HEK293 (cell line): Measurements from ENCODE around the gene ABHD12.
A peak's percentile ranks its signal among the peaks of the same experiment; 100 is the strongest.

ENCODE experiments used
- CTCF ChIA-PET: fragments of 350-600 bp; formaldehyde crosslinking; extraction: SDS; loops from one replicate; lab custom pipeline; 2021; ENCODE audit warnings: antibody characterized with exemption; lab: Yijun Ruan, JAX
- POLR2A ChIA-PET: fragments of 300-600 bp; formaldehyde crosslinking; extraction: SDS; loops from one replicate; lab custom pipeline; 2020; ENCODE audit warnings: antibody characterized with exemption, inconsistent platforms; lab: Yijun Ruan, JAX
- H3K27ac ChIP-seq: fragments of 200-500 bp; sonication (Bioruptor generic); 2 replicates; pipeline ENCODE4 v1.5.1; 2014; ENCODE audit warnings: low read depth, low read length, control low read depth, inconsistent platforms; ENCODE audit errors: extremely low read depth
- H3K36me3 ChIP-seq, 2 experiments: fragments of 200-500 bp in 1 of 2; sonication (Bioruptor generic) in 1 of 2; 1 replicate in 1 of 2; 2 replicates in 1 of 2; pipeline ENCODE4 v1.5.1; 2014 to 2017; ENCODE audit warnings: inconsistent platforms in 2 of 2, low read length in 2 of 2; ENCODE audit not compliant: control insufficient read depth in 2 of 2, insufficient read depth in 1 of 2
- H3K4me1 ChIP-seq: fragments of 200-500 bp; sonication (Bioruptor generic); 2 replicates; pipeline ENCODE4 v1.5.1; 2014; ENCODE audit warnings: mild to moderate bottlenecking, low read length, inconsistent platforms; ENCODE audit not compliant: control insufficient read depth, insufficient read depth
- H3K4me3 ChIP-seq: 2 replicates; pipeline ENCODE4 v1.5.1; 2011; ENCODE audit warnings: low read depth, mild to moderate bottlenecking, control low read depth, low read length, moderate library complexity
- H3K9me3 ChIP-seq: fragments of 200-500 bp; sonication (Bioruptor generic); 2 replicates; pipeline ENCODE4 v1.5.1; 2014; ENCODE audit warnings: low read depth, low read length, inconsistent platforms; ENCODE audit not compliant: control insufficient read depth, insufficient read depth
- CTCF ChIP-seq: fragments of 450-650 bp; formaldehyde crosslinking; IDR thresholded peaks from 2 replicates; pipeline ENCODE4 v1.5.1; 2016; ENCODE audit warnings: missing biosample characterization, missing genetic modification characterization
- GLI4 ChIP-seq: fragments of 450-650 bp; formaldehyde crosslinking; IDR thresholded peaks from 2 replicates; pipeline ENCODE4 v1.5.1; 2016; ENCODE audit warnings: missing biosample characterization, missing genetic modification characterization
- HIC1 ChIP-seq: fragments of 450-650 bp; formaldehyde crosslinking; IDR thresholded peaks from 2 replicates; pipeline ENCODE4 v1.5.1; 2016; ENCODE audit warnings: missing biosample characterization, missing genetic modification characterization
- PRDM2 ChIP-seq: fragments of 450-650 bp; formaldehyde crosslinking; IDR thresholded peaks from 2 replicates; pipeline ENCODE4 v1.5.1; 2016; ENCODE audit warnings: missing biosample characterization, missing genetic modification characterization, borderline replicate concordance
- SP7 ChIP-seq: fragments of 450-650 bp; formaldehyde crosslinking; IDR thresholded peaks from 2 replicates; pipeline ENCODE4 v1.5.1; 2016; ENCODE audit warnings: missing biosample characterization, missing genetic modification characterization
- ZBTB17 ChIP-seq: fragments of 450-650 bp; formaldehyde crosslinking; IDR thresholded peaks from 2 replicates; pipeline ENCODE4 v1.5.1; 2016; ENCODE audit warnings: missing biosample characterization, missing genetic modification characterization
- ZNF10 ChIP-seq: fragments of 450-650 bp; formaldehyde crosslinking; IDR thresholded peaks from 2 replicates; pipeline ENCODE4 v1.5.1; 2017; ENCODE audit warnings: missing biosample characterization, missing genetic modification characterization
- ZNF121 ChIP-seq: fragments of 450-650 bp; formaldehyde crosslinking; IDR thresholded peaks from 2 replicates; pipeline ENCODE4 v1.5.1; 2016; ENCODE audit warnings: missing biosample characterization, missing genetic modification characterization
- ZNF132 ChIP-seq: fragments of 450-650 bp; formaldehyde crosslinking; IDR thresholded peaks from 2 replicates; pipeline ENCODE4 v1.5.1; 2017; ENCODE audit warnings: missing biosample characterization, missing genetic modification characterization, borderline replicate concordance
- ZNF146 ChIP-seq: fragments of 450-650 bp; formaldehyde crosslinking; IDR thresholded peaks from 2 replicates; pipeline ENCODE4 v1.5.1; 2016; ENCODE audit warnings: missing biosample characterization, missing genetic modification characterization
- ZNF169 ChIP-seq: fragments of 450-650 bp; formaldehyde crosslinking; IDR thresholded peaks from 2 replicates; pipeline ENCODE4 v1.5.1; 2016; ENCODE audit warnings: missing biosample characterization, missing genetic modification characterization
- ZNF2 ChIP-seq: fragments of 450-650 bp; formaldehyde crosslinking; IDR thresholded peaks from 2 replicates; pipeline ENCODE4 v1.5.1; 2016; ENCODE audit warnings: missing biosample characterization, missing genetic modification characterization
- ZNF302 ChIP-seq: fragments of 450-650 bp; formaldehyde crosslinking; IDR thresholded peaks from 2 replicates; pipeline ENCODE4 v1.5.1; 2016; ENCODE audit warnings: missing biosample characterization, missing genetic modification characterization, low read depth
- ZNF341 ChIP-seq: fragments of 450-650 bp; formaldehyde crosslinking; IDR thresholded peaks from 2 replicates; pipeline ENCODE4; 2016; ENCODE audit warnings: low read depth, missing biosample characterization, missing genetic modification characterization
- ZNF654 ChIP-seq: fragments of 450-650 bp; formaldehyde crosslinking; IDR thresholded peaks from 2 replicates; pipeline ENCODE4 v1.5.1; 2016; ENCODE audit warnings: low read depth, missing biosample characterization, missing genetic modification characterization
- ZNF660 ChIP-seq: fragments of 450-650 bp; IDR thresholded peaks from 2 replicates; pipeline ENCODE4 v1.5.1; 2018; ENCODE audit warnings: missing biosample characterization, mild to moderate bottlenecking, missing genetic modification characterization
- ZNF707 ChIP-seq: fragments of 450-650 bp; formaldehyde crosslinking; IDR thresholded peaks from 2 replicates; pipeline ENCODE4 v1.5.1; 2016; ENCODE audit warnings: missing biosample characterization, missing genetic modification characterization
- TF ChIP-seq, protein P1 (sequence below): fragments of 450-650 bp; formaldehyde crosslinking; IDR thresholded peaks from 2 replicates; pipeline ENCODE4 v1.5.1; 2016; ENCODE audit warnings: missing biosample characterization, missing genetic modification characterization

Gene ABHD12

GRCh38 chr20:25399037-25399430 lies 8.4 kb upstream of the ABHD12 start:
- POLR2A ChIA-PET: interaction anchor here (0.6 to 1.8 kb wide), 5 partner anchors 8 to 151 kb away, joined by 3 to 7 read pairs (median 3); partner anchors contain the start of genes GINS1 and PYGB

DNA sequence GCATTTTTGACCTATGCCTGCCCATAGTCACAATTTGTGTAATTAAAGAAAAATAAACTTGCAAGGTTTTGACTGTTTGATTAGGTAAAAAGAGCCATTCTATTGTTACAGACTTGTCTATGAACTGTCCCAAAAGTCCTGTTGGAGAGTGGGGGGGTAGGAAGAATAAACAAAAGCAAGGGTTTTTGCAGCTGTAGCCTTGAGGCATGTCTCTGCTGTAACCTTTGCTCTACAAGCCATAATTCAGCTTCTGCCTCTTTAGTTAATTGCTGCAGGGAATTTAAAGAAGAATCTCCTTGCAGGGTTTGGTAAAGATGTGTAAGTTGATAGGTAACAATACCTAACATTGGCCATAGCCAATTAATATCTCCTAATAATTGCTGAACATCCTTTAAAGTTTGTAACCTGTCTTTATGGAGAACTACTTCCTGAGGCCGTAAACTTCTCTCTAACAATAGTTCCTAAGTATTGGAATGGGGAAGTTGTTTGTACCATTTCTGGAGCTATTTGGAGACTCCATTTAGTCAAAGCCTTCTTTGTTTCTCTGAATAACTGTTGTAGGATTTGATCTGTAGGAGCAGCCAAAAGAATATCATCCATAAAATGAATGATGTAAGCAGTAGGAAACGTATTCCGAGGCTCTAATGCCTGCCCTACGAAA lies 7.9 kb upstream of the ABHD12 start:
- Histone ChIP-seq H3K9me3 (no peaks in the 10 kb centered on the region), H3K4me1 (no peaks in the 10 kb centered on the region), H3K27ac (no peak overlapping the region), H3K4me3 (no peak overlapping the region), H3K36me3 (no peaks in the 10 kb centered on the region)
- CTCF ChIA-PET: interaction anchor here (0.6 to 4.5 kb wide), 31 partner anchors 9 to 404 kb away, joined by 3 to 47 read pairs (median 4); partner anchors contain the start of gene GINS1
- POLR2A ChIA-PET: interaction anchor here (0.6 to 1.8 kb wide), 6 partner anchors 7 to 150 kb away, joined by 3 to 7 read pairs (median 3); partner anchors contain the start of genes GINS1 and PYGB
- TF ChIP-seq ZNF169 (tag by site-specific recombination) (no peak), ZNF121 (tag by site-specific recombination) (no peak), HIC1 (tag by site-specific recombination) (no peak), ZNF132 (tag by site-specific recombination) (no peak), GLI4 (no peak), PRDM2 (tag by site-specific recombination) (no peak), ZNF146 (tag by site-specific recombination) (no peak)
- TF ChIP-seq, protein P1, sequence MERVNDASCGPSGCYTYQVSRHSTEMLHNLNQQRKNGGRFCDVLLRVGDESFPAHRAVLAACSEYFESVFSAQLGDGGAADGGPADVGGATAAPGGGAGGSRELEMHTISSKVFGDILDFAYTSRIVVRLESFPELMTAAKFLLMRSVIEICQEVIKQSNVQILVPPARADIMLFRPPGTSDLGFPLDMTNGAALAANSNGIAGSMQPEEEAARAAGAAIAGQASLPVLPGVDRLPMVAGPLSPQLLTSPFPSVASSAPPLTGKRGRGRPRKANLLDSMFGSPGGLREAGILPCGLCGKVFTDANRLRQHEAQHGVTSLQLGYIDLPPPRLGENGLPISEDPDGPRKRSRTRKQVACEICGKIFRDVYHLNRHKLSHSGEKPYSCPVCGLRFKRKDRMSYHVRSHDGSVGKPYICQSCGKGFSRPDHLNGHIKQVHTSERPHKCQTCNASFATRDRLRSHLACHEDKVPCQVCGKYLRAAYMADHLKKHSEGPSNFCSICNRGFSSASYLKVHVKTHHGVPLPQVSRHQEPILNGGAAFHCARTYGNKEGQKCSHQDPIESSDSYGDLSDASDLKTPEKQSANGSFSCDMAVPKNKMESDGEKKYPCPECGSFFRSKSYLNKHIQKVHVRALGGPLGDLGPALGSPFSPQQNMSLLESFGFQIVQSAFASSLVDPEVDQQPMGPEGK (tag by site-specific recombination): no peak

More at GRCh38 chr20:25399037-25399430, 8.4 kb upstream of the ABHD12 start:
- Histone ChIP-seq H3K27ac (no peak overlapping the region), H3K4me1 (no peaks in the 10 kb centered on the region)
- TF ChIP-seq ZNF341 (peak; percentile 72), ZNF707 (no peak), ZNF654 (tag by site-specific recombination) (peak; percentile 95), ZNF302 (tag by site-specific recombination) (no peak), ZNF10 (no peak), CTCF (tag by site-specific recombination) (peak; percentile 53; the same call in 1 of the 2 replicates), ZNF660 (tag by site-specific recombination) (peak; percentile 29; the same call in 1 of the 2 replicates), ZBTB17 (tag by site-specific recombination) (0 out of 2 replicates have a peak, but pooled peaks have one; percentile 22), SP7 (tag by site-specific recombination) (0 out of 2 replicates have a peak, but pooled peaks have one; percentile 9), ZNF2 (tag by site-specific recombination) (no peak)
- TF ChIP-seq, all 188 proteins: peak for 6
- CTCF ChIA-PET: interaction anchor here (0.6 to 4.5 kb wide), 35 partner anchors 8 to 404 kb away, joined by 3 to 47 read pairs (median 4); partner anchors contain the start of gene GINS1
- Histone ChIP-seq H3K4me3 (no peak overlapping the region), H3K36me3 (no peaks in the 10 kb centered on the region), H3K9me3 (no peaks in the 10 kb centered on the region)
